ENCODE measurements around the gene GRID1. TPM values are rescaled to one million over a fixed set of nuclear protein-coding genes. Genes with fewer than 3 reads are reported as not detected.

GRID1 gene
- total RNA-seq, 2 donors from 2014 or later = not detected

- no peak overlapping the region for H3K27ac Mint-ChIP-seq
- no peaks in the 10 kb centered on the region for H3K9me3 Mint-ChIP-seq
- no peak for ATAC-seq
- no peaks in the 10 kb centered on the region for H3K4me1 Mint-ChIP-seq (ENCODE audit: low read depth in 2 of 2)
- H3K36me3 Mint-ChIP-seq = no peaks in the 10 kb centered on the region
- no peak overlapping the region for H3K4me3 Mint-ChIP-seq
- peaks cover 8 to 9% of the 10 kb centered on the region in 2 donors for H3K27me3 Mint-ChIP-seq
- no peak for DNase-seq (ENCODE audit: low spot score)
Measured at GRCh38 chr10:86310702-86311101, 55.9 kb downstream of the GRID1 start.

GRCh38 chr10:86310291-86310690 lies 56.3 kb downstream of the GRID1 start:
- Mint-ChIP-seq H3K9me3 (no peaks in the 10 kb centered on the region), H3K4me1 (ENCODE audit: low read depth in 2 of 2) (no peaks in the 10 kb centered on the region), H3K36me3 (no peaks in the 10 kb centered on the region), H3K27ac (no peak overlapping the region), H3K4me3 (no peak overlapping the region), H3K27me3 (peaks cover 6 to 7% of the 10 kb centered on the region in 2 donors)
- ATAC-seq (peak in 1 of 2 donors; percentile 10), DNase-seq (ENCODE audit: low spot score) (no peak)

GRCh38 chr10:86308056-86308455 lies 58.5 kb downstream of the GRID1 start:
- no peaks in the 10 kb centered on the region for H3K4me1 Mint-ChIP-seq (ENCODE audit: low read depth in 2 of 2)
- H3K27ac Mint-ChIP-seq = no peak overlapping the region
- H3K9me3 Mint-ChIP-seq = no peaks in the 10 kb centered on the region
- H3K4me3 Mint-ChIP-seq = no peak overlapping the region
- DNase-seq (ENCODE audit: low spot score) (no peak), ATAC-seq (no peak)
- no peaks in the 10 kb centered on the region for H3K36me3 Mint-ChIP-seq
- H3K27me3 Mint-ChIP-seq = peaks cover 0 to 15% of the 10 kb centered on the region in 2 donors

- Mint-ChIP-seq H3K4me1 (ENCODE audit: low read depth in 2 of 2) (no peaks in the 10 kb centered on the region), H3K27me3 (peaks cover 0 to 17% of the 10 kb centered on the region in 2 donors), H3K36me3 (no peaks in the 10 kb centered on the region), H3K9me3 (no peaks in the 10 kb centered on the region), H3K4me3 (no peak overlapping the region), H3K27ac (no peak overlapping the region)
- ATAC-seq = no peak
- DNase-seq (ENCODE audit: low spot score) = no peak
Measured at GRCh38 chr10:86306628-86307278, 59.8 kb downstream of the GRID1 start.

GRCh38 chr10:86305521-86305920 lies 61.1 kb downstream of the GRID1 start:
- Mint-ChIP-seq H3K36me3 (no peaks in the 10 kb centered on the region), H3K4me3 (no peak overlapping the region), H3K27ac (no peak overlapping the region), H3K9me3 (no peaks in the 10 kb centered on the region), H3K4me1 (ENCODE audit: low read depth in 2 of 2) (no peaks in the 10 kb centered on the region), H3K27me3 (peaks cover 0 to 19% of the 10 kb centered on the region in 2 donors)
- ATAC-seq (no peak), DNase-seq (ENCODE audit: low spot score) (no peak)

GRCh38 chr10:86304436-86304835 lies 62.2 kb downstream of the GRID1 start:
- DNase-seq (ENCODE audit: low spot score) (no peak), ATAC-seq (peak; percentile 30 to 37)
- no peak overlapping the region for H3K27ac Mint-ChIP-seq
- no peaks in the 10 kb centered on the region for H3K4me1 Mint-ChIP-seq (ENCODE audit: low read depth in 2 of 2)
- no peak overlapping the region for H3K4me3 Mint-ChIP-seq
- H3K27me3 Mint-ChIP-seq = peaks cover 0 to 22% of the 10 kb centered on the region in 2 donors
- no peaks in the 10 kb centered on the region for H3K36me3 Mint-ChIP-seq
- H3K9me3 Mint-ChIP-seq = no peaks in the 10 kb centered on the region

GRCh38 chr10:86303626-86304025 lies 63.0 kb downstream of the GRID1 start:
- Mint-ChIP-seq H3K36me3 (no peaks in the 10 kb centered on the region), H3K27me3 (peaks cover 0 to 22% of the 10 kb centered on the region in 2 donors), H3K4me1 (ENCODE audit: low read depth in 2 of 2) (no peaks in the 10 kb centered on the region), H3K27ac (no peak overlapping the region), H3K4me3 (no peak overlapping the region), H3K9me3 (no peaks in the 10 kb centered on the region)
- DNase-seq (ENCODE audit: low spot score) = no peak
- no peak for ATAC-seq

GRCh38 chr10:86301971-86302370 lies 64.6 kb downstream of the GRID1 start:
- Mint-ChIP-seq H3K27ac (no peak overlapping the region), H3K9me3 (no peaks in the 10 kb centered on the region), H3K36me3 (no peaks in the 10 kb centered on the region), H3K27me3 (peaks cover 0 to 17% of the 10 kb centered on the region in 2 donors), H3K4me3 (no peak overlapping the region), H3K4me1 (ENCODE audit: low read depth in 2 of 2) (no peaks in the 10 kb centered on the region)
- DNase-seq (ENCODE audit: low spot score) = no peak
- no peak for ATAC-seq

GRCh38 chr10:86300931-86301830 lies 65.4 kb downstream of the GRID1 start:
- no peaks in the 10 kb centered on the region for H3K36me3 Mint-ChIP-seq
- no peaks in the 10 kb centered on the region for H3K9me3 Mint-ChIP-seq
- H3K27me3 Mint-ChIP-seq = peaks cover 0 to 17% of the 10 kb centered on the region in 2 donors
- H3K27ac Mint-ChIP-seq = no peak overlapping the region
- ATAC-seq (no peak), DNase-seq (ENCODE audit: low spot score) (no peak)
- H3K4me1 Mint-ChIP-seq (ENCODE audit: low read depth in 2 of 2) = no peaks in the 10 kb centered on the region
- H3K4me3 Mint-ChIP-seq = no peak overlapping the region

GRCh38 chr10:86300399-86300925 lies 66.1 kb downstream of the GRID1 start:
- Mint-ChIP-seq H3K36me3 (no peaks in the 10 kb centered on the region), H3K27ac (no peak overlapping the region), H3K27me3 (peaks cover 0 to 17% of the 10 kb centered on the region in 2 donors), H3K4me3 (no peak overlapping the region), H3K4me1 (ENCODE audit: low read depth in 2 of 2) (no peaks in the 10 kb centered on the region), H3K9me3 (no peaks in the 10 kb centered on the region)
- DNase-seq (ENCODE audit: low spot score) (no peak), ATAC-seq (no peak)

GRCh38 chr10:86299562-86299961 lies 67.0 kb downstream of the GRID1 start:
- H3K27ac Mint-ChIP-seq = peak overlapping the region in 1 of 2 donors; percentile 39
- no peaks in the 10 kb centered on the region for H3K36me3 Mint-ChIP-seq
- DNase-seq (ENCODE audit: low spot score) (no peak), ATAC-seq (no peak)
- no peak overlapping the region for H3K4me3 Mint-ChIP-seq
- peaks cover 0 to 13% of the 10 kb centered on the region in 2 donors for H3K27me3 Mint-ChIP-seq
- no peaks in the 10 kb centered on the region for H3K4me1 Mint-ChIP-seq (ENCODE audit: low read depth in 2 of 2)
- no peaks in the 10 kb centered on the region for H3K9me3 Mint-ChIP-seq

- ATAC-seq = no peak
- H3K4me3 Mint-ChIP-seq = no peak overlapping the region
- H3K27ac Mint-ChIP-seq = no peak overlapping the region
- no peaks in the 10 kb centered on the region for H3K9me3 Mint-ChIP-seq
- H3K36me3 Mint-ChIP-seq = no peaks in the 10 kb centered on the region
- no peak for DNase-seq (ENCODE audit: low spot score)
- no peaks in the 10 kb centered on the region for H3K4me1 Mint-ChIP-seq (ENCODE audit: low read depth in 2 of 2)
- peaks cover 7 to 8% of the 10 kb centered on the region in 2 donors for H3K27me3 Mint-ChIP-seq
Measured at GRCh38 chr10:86298501-86299001, 68.0 kb downstream of the GRID1 start.

GRCh38 chr10:86295791-86296190 lies 70.8 kb downstream of the GRID1 start:
- Mint-ChIP-seq H3K9me3 (no peaks in the 10 kb centered on the region), H3K36me3 (no peaks in the 10 kb centered on the region), H3K27me3 (peaks cover 5 to 7% of the 10 kb centered on the region in 2 donors), H3K4me3 (no peak overlapping the region), H3K27ac (no peak overlapping the region), H3K4me1 (ENCODE audit: low read depth in 2 of 2) (no peaks in the 10 kb centered on the region)
- DNase-seq (ENCODE audit: low spot score) (no peak), ATAC-seq (no peak)

- H3K4me1 Mint-ChIP-seq (ENCODE audit: low read depth in 2 of 2) = no peaks in the 10 kb centered on the region
- no peak overlapping the region for H3K27ac Mint-ChIP-seq
- H3K9me3 Mint-ChIP-seq = no peaks in the 10 kb centered on the region
- ATAC-seq = no peak
- no peaks in the 10 kb centered on the region for H3K36me3 Mint-ChIP-seq
- no peak for DNase-seq (ENCODE audit: low spot score)
- H3K4me3 Mint-ChIP-seq = no peak overlapping the region
- peaks cover 3 to 7% of the 10 kb centered on the region in 2 donors for H3K27me3 Mint-ChIP-seq
Measured at GRCh38 chr10:86295351-86295750, 71.2 kb downstream of the GRID1 start.
